GM12874 (cell line): ENCODE results near the gene HNRNPH3.
A peak's percentile ranks its signal among the peaks of the same experiment; 100 is the strongest.

Experiments used
- CTCF ChIP-seq: IDR thresholded peaks from 2 replicates; pipeline ENCODE4 v1.5.1; 2011; ENCODE audit warnings: low read depth, mild to moderate bottlenecking, control low read depth, low read length, moderate library complexity; ENCODE audit not compliant: insufficient read depth

HNRNPH3 gene

GRCh38 chr10:68301790-68302502 lies 29.9 kb upstream of the HNRNPH3 start:
- peak; percentile 25; the same call in 1 of the 2 replicates for TF ChIP-seq CTCF

GRCh38 chr10:68302503-68302823 lies 29.4 kb upstream of the HNRNPH3 start:
- no peak for TF ChIP-seq CTCF

GRCh38 chr10:68302871-68303270 lies 29.0 kb upstream of the HNRNPH3 start:
- TF ChIP-seq CTCF, result no peak

GRCh38 chr10:68303849-68304412 lies 27.9 kb upstream of the HNRNPH3 start:
- TF ChIP-seq CTCF, result no peak

- no peak for TF ChIP-seq CTCF
Measured at GRCh38 chr10:68305854-68306253, 26.0 kb upstream of the HNRNPH3 start.

GRCh38 chr10:68310531-68310930 lies 21.3 kb upstream of the HNRNPH3 start:
- TF ChIP-seq CTCF, result no peak

GRCh38 chr10:68315582-68315981 lies 16.3 kb upstream of the HNRNPH3 start:
- no peak for TF ChIP-seq CTCF
